A673 (cell line): ENCODE data around the gene AOPEP.

Experiments
- EZH2 ChIP-seq: fragments of 200-600 bp; sonication (generic); IDR thresholded peaks from 2 replicates; pipeline ENCODE4 v1.6.1; 2017; ENCODE audit warnings: borderline replicate concordance, low read depth, mild to moderate bottlenecking, mixed read lengths, antibody characterized with exemption, low read length; ENCODE audit not compliant: poor library complexity, severe bottlenecking
- TF ChIP-seq, protein P1 (sequence below): fragments of 300-800, 200-600 bp; sonication (generic); conservative IDR thresholded peaks from 2 replicates; pipeline ENCODE4 v1.5.1; 2017; ENCODE audit warnings: low read depth, mild to moderate bottlenecking, antibody characterized with exemption, low read length, moderate library complexity, mixed read lengths

GRCh38 chr9:94867281-94867841 lies 140.9 kb downstream of the AOPEP start:
- TF ChIP-seq, protein P1, sequence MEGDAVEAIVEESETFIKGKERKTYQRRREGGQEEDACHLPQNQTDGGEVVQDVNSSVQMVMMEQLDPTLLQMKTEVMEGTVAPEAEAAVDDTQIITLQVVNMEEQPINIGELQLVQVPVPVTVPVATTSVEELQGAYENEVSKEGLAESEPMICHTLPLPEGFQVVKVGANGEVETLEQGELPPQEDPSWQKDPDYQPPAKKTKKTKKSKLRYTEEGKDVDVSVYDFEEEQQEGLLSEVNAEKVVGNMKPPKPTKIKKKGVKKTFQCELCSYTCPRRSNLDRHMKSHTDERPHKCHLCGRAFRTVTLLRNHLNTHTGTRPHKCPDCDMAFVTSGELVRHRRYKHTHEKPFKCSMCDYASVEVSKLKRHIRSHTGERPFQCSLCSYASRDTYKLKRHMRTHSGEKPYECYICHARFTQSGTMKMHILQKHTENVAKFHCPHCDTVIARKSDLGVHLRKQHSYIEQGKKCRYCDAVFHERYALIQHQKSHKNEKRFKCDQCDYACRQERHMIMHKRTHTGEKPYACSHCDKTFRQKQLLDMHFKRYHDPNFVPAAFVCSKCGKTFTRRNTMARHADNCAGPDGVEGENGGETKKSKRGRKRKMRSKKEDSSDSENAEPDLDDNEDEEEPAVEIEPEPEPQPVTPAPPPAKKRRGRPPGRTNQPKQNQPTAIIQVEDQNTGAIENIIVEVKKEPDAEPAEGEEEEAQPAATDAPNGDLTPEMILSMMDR, result no peak
- TF ChIP-seq EZH2, result no peak
